GM12878 (cell line): Measurements from ENCODE around the gene ESYT2. TPM values are rescaled to one million over a fixed set of nuclear protein-coding genes. Genes with fewer than 3 reads are reported as not detected.
A peak's percentile ranks its signal among the peaks of the same experiment; 100 is the strongest.

Experiments used
- ATAC-seq: fragments of 200-7000 bp; cut with Tn5 transposase; 3 replicates; pipeline ENCODE4 v1.9.1; 2020; ENCODE audit warnings: mild to moderate bottlenecking, moderate library complexity
- BruUV-seq: library from RNA; stranded (reverse); fragments of 400-500 nt; replicated peaks from 2 replicates; lab custom pipeline; 2021; lab: Mats Ljungman, UMichigan
- CTCF ChIA-PET: fragments of 300-600 bp; sonication (Branson Sonifier 250); formaldehyde crosslinking; extraction: SDS; loops from one replicate; lab custom pipeline; 2021; ENCODE audit warnings: inconsistent platforms; lab: Yijun Ruan, JAX
- POLR2A ChIA-PET: fragments of 350-600 bp; formaldehyde crosslinking; extraction: SDS; loops from one replicate; lab custom pipeline; 2021; ENCODE audit warnings: inconsistent platforms; lab: Charles Lee
- RAD21 ChIA-PET: fragments of 300-600 bp; sonication (Branson Sonifier 250); formaldehyde crosslinking; loops from one replicate; lab custom pipeline; 2023; ENCODE audit warnings: antibody characterized with exemption; ENCODE audit not compliant: unreplicated experiment; lab: Charles Lee
- SMC1A ChIA-PET: fragments of 300-600 bp; sonication (Branson Sonifier 250); formaldehyde crosslinking; loops from one replicate; lab custom pipeline; 2023; ENCODE audit not compliant: unreplicated experiment, uncharacterized antibody; lab: Charles Lee
- DNase-seq: peaks from one replicate; pipeline ENCODE4 v3.0.0-alpha.2; 2011; ENCODE audit warnings: low read depth, low spot score
- FAIRE-seq: peaks from 3 replicates; lab custom pipeline; 2011; peaks lifted over from hg19 to GRCh38; lab: Jason Lieb, UNC
- H2AFZ ChIP-seq: 2 replicates; pipeline ENCODE4 v1.6.0; 2011; ENCODE audit warnings: low read depth, low read length, control low read depth; ENCODE audit not compliant: control insufficient read depth
- H3K27ac ChIP-seq: 2 replicates; pipeline ENCODE4 v1.5.1; 2011; ENCODE audit warnings: control low read depth; ENCODE audit not compliant: control insufficient read depth, insufficient read depth
- H3K27me3 ChIP-seq, 2 experiments: replicated peaks in 1 of 2; 2 replicates each; pipeline versions ENCODE4 v1.6.0 to v1.6.1; 2011; ENCODE audit warnings: low read length in 1 of 2; ENCODE audit not compliant: control insufficient read depth in 2 of 2, insufficient read depth in 2 of 2
- H3K36me3 ChIP-seq, 2 experiments: 2 replicates each; pipeline ENCODE4 v1.5.1; 2011; ENCODE audit warnings: low read length in 1 of 2; ENCODE audit not compliant: control insufficient read depth in 2 of 2, insufficient read depth in 2 of 2
- H3K4me1 ChIP-seq: 2 replicates; pipeline ENCODE4 v1.6.1; 2011; ENCODE audit warnings: mild to moderate bottlenecking, low read length, moderate library complexity, mixed read lengths; ENCODE audit not compliant: control insufficient read depth, insufficient read depth
- H3K4me2 ChIP-seq: 2 replicates; pipeline ENCODE4 v1.6.0; 2011; ENCODE audit warnings: control low read depth; ENCODE audit not compliant: control insufficient read depth, insufficient read depth
- H3K4me3 ChIP-seq: fragments of 200-600 bp; sonication (generic); 2 replicates; pipeline ENCODE4 v1.5.1; 2016
- H3K79me2 ChIP-seq: 2 replicates; pipeline ENCODE4 v1.6.0; 2011; ENCODE audit warnings: low read length; ENCODE audit not compliant: control insufficient read depth, insufficient read depth
- H3K9ac ChIP-seq: 2 replicates; pipeline ENCODE4 v1.8.0; 2011; ENCODE audit warnings: low read length, control low read depth, mixed read lengths; ENCODE audit not compliant: control insufficient read depth, insufficient read depth
- H3K9me3 ChIP-seq: replicated peaks from 3 replicates; pipeline ENCODE4 v1.5.1; 2011; ENCODE audit warnings: mild to moderate bottlenecking, low read length; ENCODE audit not compliant: control insufficient read depth, insufficient read depth
- H4K20me1 ChIP-seq: 2 replicates; pipeline ENCODE4 v1.6.0; 2011; ENCODE audit not compliant: control insufficient read depth, insufficient read depth
- ATF2 ChIP-seq: IDR thresholded peaks from 2 replicates; pipeline ENCODE4 v1.6.1; 2012; ENCODE audit warnings: low read length, inconsistent platforms
- ATF7 ChIP-seq: fragments of 450-650 bp; IDR thresholded peaks from 2 replicates; pipeline ENCODE4 v1.6.1; 2016; ENCODE audit warnings: low read depth, mild to moderate bottlenecking
- CBFB ChIP-seq: IDR thresholded peaks from 2 replicates; pipeline ENCODE4 v1.6.1; 2016; ENCODE audit warnings: antibody characterized with exemption, low read depth
- CEBPB ChIP-seq, 2 experiments: fragments of 150-350 bp in 1 of 2; IDR thresholded peaks; 2 replicates each; pipeline ENCODE4 v1.6.1; 2012 to 2014; ENCODE audit warnings: low read depth in 2 of 2, low read length in 2 of 2, borderline replicate concordance in 1 of 2, inconsistent platforms in 1 of 2
- CHD2 ChIP-seq: IDR thresholded peaks from 2 replicates; pipeline ENCODE4 v1.6.1; 2011; ENCODE audit warnings: low read depth, low read length, improper control_type of control experiment, borderline replicate concordance
- DPF2 ChIP-seq: fragments of 450-650 bp; IDR thresholded peaks from 2 replicates; pipeline ENCODE4 v1.6.1; 2017; ENCODE audit warnings: mild to moderate bottlenecking
- EZH2 ChIP-seq: IDR thresholded peaks from 2 replicates; pipeline ENCODE4 v1.6.1; 2012; ENCODE audit warnings: low read depth, mild to moderate bottlenecking, control low read depth, inconsistent platforms, low read length, borderline replicate concordance; ENCODE audit not compliant: control insufficient read depth
- FOS ChIP-seq: IDR thresholded peaks from 3 replicates; pipeline ENCODE4 v1.6.1; 2011; ENCODE audit warnings: borderline replicate concordance; ENCODE audit not compliant: insufficient read length; ENCODE audit errors: extremely low read depth
- IKZF2 ChIP-seq, 2 experiments: fragments of 450-650 bp; IDR thresholded peaks; 2 replicates each; pipeline ENCODE4 v1.6.1; 2017; ENCODE audit warnings: mild to moderate bottlenecking in 2 of 2, moderate library complexity in 2 of 2
- JUNB ChIP-seq: IDR thresholded peaks from 2 replicates; pipeline ENCODE4 v1.6.1; 2016; ENCODE audit warnings: antibody characterized with exemption, mild to moderate bottlenecking
- MEF2A ChIP-seq: IDR thresholded peaks from 2 replicates; pipeline ENCODE4 v1.6.1; 2011; ENCODE audit warnings: low read depth, mild to moderate bottlenecking, low read length, moderate library complexity; ENCODE audit not compliant: insufficient read depth
- MEF2B ChIP-seq: fragments of 450-650 bp; IDR thresholded peaks from 2 replicates; pipeline ENCODE4 v1.6.1; 2018; ENCODE audit warnings: mild to moderate bottlenecking, moderate library complexity; ENCODE audit not compliant: partially characterized antibody, poor library complexity, severe bottlenecking
- NFIC ChIP-seq: IDR thresholded peaks from 2 replicates; pipeline ENCODE4 v1.6.1; 2012; ENCODE audit warnings: low read depth, mild to moderate bottlenecking, inconsistent platforms, low read length, moderate library complexity
- RUNX3 ChIP-seq: IDR thresholded peaks from 2 replicates; pipeline ENCODE4 v1.6.1; 2012; ENCODE audit warnings: low read length, inconsistent platforms
- SMAD5 ChIP-seq: IDR thresholded peaks from 2 replicates; pipeline ENCODE4 v1.6.1; 2016; ENCODE audit warnings: antibody characterized with exemption, low read depth
- SMARCA5 ChIP-seq: fragments of 450-650 bp; IDR thresholded peaks from 2 replicates; pipeline ENCODE4 v1.6.1; 2017; ENCODE audit warnings: mild to moderate bottlenecking
- SREBF1 ChIP-seq: IDR thresholded peaks from 2 replicates; pipeline ENCODE4 v1.6.1; 2012; ENCODE audit warnings: mild to moderate bottlenecking, low read length
- ZBTB33 ChIP-seq: fragments of 450-650 bp; IDR thresholded peaks from 2 replicates; pipeline ENCODE4 v1.6.1; 2017; ENCODE audit warnings: mild to moderate bottlenecking
- WGBS: methylation state at CpG from one replicate; pipeline ENCODE4 v1.1.6; 2016; ENCODE audit warnings: low lambda C conversion rate; ENCODE audit not compliant: insufficient replicate concordance, insufficient coverage; ENCODE audit errors: missing lambda C conversion rate; 5-methylcytosine and 5-hydroxymethylcytosine counted together
- in situ Hi-C: fragments of 300-500 bp; cut with MboI; formaldehyde crosslinking; loops from 9 replicates; pipeline ENCODE4 v1.14.3; 2018; ENCODE audit warnings: mixed read lengths
- intact Hi-C: fragments of 100-400 bp; cut with micrococcal nuclease; formaldehyde crosslinking; loops from one replicate; pipeline ENCODE4 v1.14.2; 2022; ENCODE audit not compliant: unreplicated experiment
- polyA plus RNA-seq, 11 experiments: library from polyadenylated mRNA; depleted of rRNA in 4 of 11; unstranded in 6 of 11; stranded (reverse) in 5 of 11; fragments of >200 nt; fragmentation: Nextera tagmentation in 4 of 11; fragmentation: Illumina TruSeq in 1 of 11; extraction: Ambion mirVana in 4 of 11; extraction: Trizol in 1 of 11; gene quantifications; 1 replicate in 1 of 11; 2 replicates in 10 of 11; pipeline versions ENCODE4 v1.2.1 to v1.2.3, GENCODE V29; 2011 to 2016; ENCODE audit warnings: inconsistent platforms in 2 of 11, missing spikeins in 2 of 11, low read depth in 1 of 11
- total RNA-seq, 4 experiments: library from RNA; depleted of rRNA in 3 of 4; stranded (reverse); fragments of >200 nt in 3 of 4; fragmentation: Illumina TruSeq in 1 of 4; extraction: Trizol in 1 of 4; gene quantifications; 2 replicates each; pipeline versions ENCODE4 v1.2.1 to v1.2.3, GENCODE V29; 2013 to 2021
- TF ChIP-seq, protein P1 (sequence below): fragments of 450-650 bp; IDR thresholded peaks from 2 replicates; pipeline ENCODE4 v1.6.1; 2017; ENCODE audit warnings: mild to moderate bottlenecking, moderate library complexity

The ESYT2 gene
- total and polyA plus RNA-seq, 10 of the 15 experiments (the other 5 are each of a cell fraction or from before 2014, with no cell fraction given): 1.9 to 44.6 (median 21.4) TPM

GRCh38 chr7:158710651-158711102 is 118.6 kb downstream of the ESYT2 start:
- Histone ChIP-seq H3K9me3 (peaks cover 5% of the 10 kb centered on the region; the same call in 2 of the 3 replicates), H4K20me1 (no peaks in the 10 kb centered on the region), H2AFZ (peak overlapping the region; percentile 58), H3K27me3 (no peaks in the 10 kb centered on the region), H3K4me3 (no peak overlapping the region), H3K27ac (no peak overlapping the region), H3K9ac (no peak overlapping the region), H3K4me1 (peaks cover 5% of the 10 kb centered on the region; the same call in 1 of the 2 replicates), H3K36me3 (no peaks in the 10 kb centered on the region; a peak in 1 of 4 replicates), H3K79me2 (no peaks in the 10 kb centered on the region), H3K4me2 (peak overlapping the region; percentile 41; the same call in 1 of the 2 replicates)
- WGBS: 46% methylated on average over 7 of the region's 7 CpGs
- ATAC-seq: peak; percentile 77
- ChIA-PET RAD21 (no interaction called here), POLR2A (no interaction called here), CTCF (no interaction called here), SMC1A (no interaction called here)
- no peak for FAIRE-seq
- in situ Hi-C loops (no loop called here), intact Hi-C loops (no loop called here)
- no peak for DNase-seq
- no TSS peak for BruUV-seq
- TF ChIP-seq RUNX3 (peak; percentile 85), CEBPB (IDR thresholded peaks at IDR 0.05; ENCODE audit: borderline replicate concordance in 1 of 2, low read depth in 2 of 2, low read length in 2 of 2) (peak in 1 of 2 experiments; percentile 12; a peak in 1 of 4 replicates), EZH2 (no peak), FOS (no peak), MEF2A (peak; percentile 86), SMARCA5 (no peak), ATF2 (0 out of 2 replicates have a peak, but pooled peaks have one; percentile 26), SMAD5 (no peak), CBFB (peak; percentile 43; the same call in 1 of the 2 replicates), DPF2 (0 out of 2 replicates have a peak, but pooled peaks have one; percentile 24), ATF7 (peak; percentile 20; the same call in 1 of the 2 replicates), MEF2B (peak; percentile 56), ZBTB33 (no peak), IKZF2 (IDR thresholded peaks at IDR 0.05) (0 out of 4 replicates have a peak, but pooled peaks of 1 of the 2 experiments have one; percentile 16), JUNB (no peak), SREBF1 (no peak), CHD2 (no peak), NFIC (peak; percentile 34; the same call in 1 of the 2 replicates)
- TF ChIP-seq, protein P1, sequence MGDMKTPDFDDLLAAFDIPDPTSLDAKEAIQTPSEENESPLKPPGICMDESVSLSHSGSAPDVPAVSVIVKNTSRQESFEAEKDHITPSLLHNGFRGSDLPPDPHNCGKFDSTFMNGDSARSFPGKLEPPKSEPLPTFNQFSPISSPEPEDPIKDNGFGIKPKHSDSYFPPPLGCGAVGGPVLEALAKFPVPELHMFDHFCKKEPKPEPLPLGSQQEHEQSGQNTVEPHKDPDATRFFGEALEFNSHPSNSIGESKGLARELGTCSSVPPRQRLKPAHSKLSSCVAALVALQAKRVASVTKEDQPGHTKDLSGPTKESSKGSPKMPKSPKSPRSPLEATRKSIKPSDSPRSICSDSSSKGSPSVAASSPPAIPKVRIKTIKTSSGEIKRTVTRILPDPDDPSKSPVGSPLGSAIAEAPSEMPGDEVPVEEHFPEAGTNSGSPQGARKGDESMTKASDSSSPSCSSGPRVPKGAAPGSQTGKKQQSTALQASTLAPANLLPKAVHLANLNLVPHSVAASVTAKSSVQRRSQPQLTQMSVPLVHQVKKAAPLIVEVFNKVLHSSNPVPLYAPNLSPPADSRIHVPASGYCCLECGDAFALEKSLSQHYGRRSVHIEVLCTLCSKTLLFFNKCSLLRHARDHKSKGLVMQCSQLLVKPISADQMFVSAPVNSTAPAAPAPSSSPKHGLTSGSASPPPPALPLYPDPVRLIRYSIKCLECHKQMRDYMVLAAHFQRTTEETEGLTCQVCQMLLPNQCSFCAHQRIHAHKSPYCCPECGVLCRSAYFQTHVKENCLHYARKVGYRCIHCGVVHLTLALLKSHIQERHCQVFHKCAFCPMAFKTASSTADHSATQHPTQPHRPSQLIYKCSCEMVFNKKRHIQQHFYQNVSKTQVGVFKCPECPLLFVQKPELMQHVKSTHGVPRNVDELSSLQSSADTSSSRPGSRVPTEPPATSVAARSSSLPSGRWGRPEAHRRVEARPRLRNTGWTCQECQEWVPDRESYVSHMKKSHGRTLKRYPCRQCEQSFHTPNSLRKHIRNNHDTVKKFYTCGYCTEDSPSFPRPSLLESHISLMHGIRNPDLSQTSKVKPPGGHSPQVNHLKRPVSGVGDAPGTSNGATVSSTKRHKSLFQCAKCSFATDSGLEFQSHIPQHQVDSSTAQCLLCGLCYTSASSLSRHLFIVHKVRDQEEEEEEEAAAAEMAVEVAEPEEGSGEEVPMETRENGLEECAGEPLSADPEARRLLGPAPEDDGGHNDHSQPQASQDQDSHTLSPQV: no peak
